T47D (cell line): ENCODE measurements around the gene MSANTD2.
"Not testable (repeated sequence)": the region's sequence is repeated elsewhere in the genome, so short reads cannot be mapped to it uniquely, and the experiment has no call there.

Experiments used
- DNase-seq, 2 experiments: peaks; one replicate each; pipeline versions ENCODE4 v3.0.0 to v3.0.0-alpha.2; 2011 to 2012; ENCODE audit warnings: low read depth in 1 of 2, low spot score in 1 of 2
- JUND ChIP-seq: IDR thresholded peaks from 2 replicates; pipeline ENCODE4 v1.6.1; 2012; ENCODE audit warnings: low read depth
- in situ Hi-C: cut with HindIII; loops from 2 replicates; pipeline ENCODE4 v1.10.0; 2016; ENCODE audit warnings: low sequenced_read_pairs, low pct_unique_long_range_greater_than_20kb

The MSANTD2 gene

GRCh38 chr11:124788521-124788920, 11.7 kb downstream of the MSANTD2 start:
- no peak for TF ChIP-seq JUND
- no peak for DNase-seq
- in situ Hi-C loops = no loop called here

GRCh38 chr11:124784051-124784450, 16.2 kb downstream of the MSANTD2 start:
- in situ Hi-C loops = no loop called here
- no peak for DNase-seq
- no peak for TF ChIP-seq JUND

GRCh38 chr11:124783002-124783401, 17.2 kb downstream of the MSANTD2 start:
- no peak for DNase-seq
- TF ChIP-seq JUND = no peak
- in situ Hi-C loops = no loop called here

GRCh38 chr11:124779568-124779967, 20.6 kb downstream of the MSANTD2 start:
- no peak for DNase-seq
- no peak for TF ChIP-seq JUND
- in situ Hi-C loops = no loop called here

- TF ChIP-seq JUND = no peak
- in situ Hi-C loops = no loop called here
- peak in 1 of 2 experiments; percentile 51 for DNase-seq
These were observed 21.9 kb downstream of the MSANTD2 start for GRCh38 chr11:124778281-124778680.

- DNase-seq = no peak
- TF ChIP-seq JUND = no peak
- in situ Hi-C loops = no loop called here
These were observed 23.2 kb downstream of the MSANTD2 start for GRCh38 chr11:124776865-124777645.

- in situ Hi-C loops, DNase-seq: not testable (repeated sequence)
These were observed 29.2 kb downstream of the MSANTD2 start for GRCh38 chr11:124770959-124771358.

GRCh38 chr11:124769806-124770774, 30.1 kb downstream of the MSANTD2 start:
- no peak for TF ChIP-seq JUND
- in situ Hi-C loops = no loop called here
- DNase-seq = no peak

- TF ChIP-seq JUND = no peak
- in situ Hi-C loops = no loop called here
- no peak for DNase-seq
These were observed 31.3 kb downstream of the MSANTD2 start for GRCh38 chr11:124768914-124769313.

GRCh38 chr11:124766156-124766555, 34.0 kb downstream of the MSANTD2 start:
- DNase-seq = no peak
- in situ Hi-C loops = no loop called here
- TF ChIP-seq JUND = no peak

- no peak for TF ChIP-seq JUND
- peak; percentile 79 to 89 for DNase-seq
- in situ Hi-C loops = no loop called here
These were observed 36.9 kb downstream of the MSANTD2 start for GRCh38 chr11:124763156-124763947.

GRCh38 chr11:124762624-124763155, 37.5 kb downstream of the MSANTD2 start:
- in situ Hi-C loops = no loop called here
- peak in 1 of 2 experiments; percentile 45 for DNase-seq
- TF ChIP-seq JUND = no peak
